PFSK-1 (cell line): ENCODE data around the gene LRFN2.

Source experiments
- FOXP2 ChIP-seq: optimal IDR thresholded peaks from 2 replicates; pipeline ENCODE3; 2011; ENCODE audit warnings: borderline replicate concordance, control low read depth, inconsistent platforms; ENCODE audit not compliant: insufficient read depth; ENCODE audit errors: extremely low read length, extremely low read depth
- POLR2AphosphoS5 ChIP-seq: IDR thresholded peaks from 2 replicates; pipeline ENCODE4 v1.6.1; 2012; ENCODE audit warnings: low read depth, mild to moderate bottlenecking, control low read depth, low read length, moderate library complexity
- SIN3A ChIP-seq: IDR thresholded peaks from 2 replicates; pipeline ENCODE4 v1.6.1; 2012; ENCODE audit warnings: mild to moderate bottlenecking, low read length, moderate library complexity, borderline replicate concordance; ENCODE audit not compliant: insufficient read depth
- TAF1 ChIP-seq: IDR thresholded peaks from 2 replicates; pipeline ENCODE4 v1.6.1; 2012; ENCODE audit warnings: low read length, control low read depth, borderline replicate concordance; ENCODE audit not compliant: insufficient read depth
- TF ChIP-seq, protein P1 (sequence below), 2 experiments: IDR thresholded peaks; 2 replicates each; pipeline versions ENCODE4 v1.6.1 to v1.8.0; 2011 to 2012; ENCODE audit warnings: low read depth in 2 of 2, low read length in 2 of 2, control low read depth in 1 of 2, inconsistent platforms in 1 of 2, mild to moderate bottlenecking in 1 of 2, moderate library complexity in 1 of 2; ENCODE audit not compliant: insufficient read depth in 1 of 2

Gene LRFN2

DNA sequence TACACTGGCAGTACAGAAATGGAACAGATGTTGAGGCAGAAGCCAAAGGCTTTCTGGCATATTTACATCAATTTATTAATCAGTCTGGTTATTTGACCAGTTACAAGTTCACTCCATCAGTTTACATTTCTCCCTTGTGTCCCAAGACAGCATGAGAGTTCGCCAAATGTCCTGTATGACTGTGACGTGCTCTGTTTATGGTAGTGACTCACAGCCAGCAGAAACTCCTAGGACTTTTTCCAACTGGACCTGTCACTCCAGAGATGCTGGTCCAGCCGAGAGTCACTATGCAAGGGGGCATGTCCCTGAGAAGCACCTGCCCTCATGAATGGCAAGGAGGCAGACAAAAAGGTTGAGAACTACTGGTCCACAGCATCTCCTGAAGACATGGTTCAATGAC lies 160.0 kb downstream of the LRFN2 start:
- TF ChIP-seq FOXP2 (no peak), POLR2AphosphoS5 (no peak), SIN3A (no peak), TAF1 (no peak)
- TF ChIP-seq, protein P1, sequence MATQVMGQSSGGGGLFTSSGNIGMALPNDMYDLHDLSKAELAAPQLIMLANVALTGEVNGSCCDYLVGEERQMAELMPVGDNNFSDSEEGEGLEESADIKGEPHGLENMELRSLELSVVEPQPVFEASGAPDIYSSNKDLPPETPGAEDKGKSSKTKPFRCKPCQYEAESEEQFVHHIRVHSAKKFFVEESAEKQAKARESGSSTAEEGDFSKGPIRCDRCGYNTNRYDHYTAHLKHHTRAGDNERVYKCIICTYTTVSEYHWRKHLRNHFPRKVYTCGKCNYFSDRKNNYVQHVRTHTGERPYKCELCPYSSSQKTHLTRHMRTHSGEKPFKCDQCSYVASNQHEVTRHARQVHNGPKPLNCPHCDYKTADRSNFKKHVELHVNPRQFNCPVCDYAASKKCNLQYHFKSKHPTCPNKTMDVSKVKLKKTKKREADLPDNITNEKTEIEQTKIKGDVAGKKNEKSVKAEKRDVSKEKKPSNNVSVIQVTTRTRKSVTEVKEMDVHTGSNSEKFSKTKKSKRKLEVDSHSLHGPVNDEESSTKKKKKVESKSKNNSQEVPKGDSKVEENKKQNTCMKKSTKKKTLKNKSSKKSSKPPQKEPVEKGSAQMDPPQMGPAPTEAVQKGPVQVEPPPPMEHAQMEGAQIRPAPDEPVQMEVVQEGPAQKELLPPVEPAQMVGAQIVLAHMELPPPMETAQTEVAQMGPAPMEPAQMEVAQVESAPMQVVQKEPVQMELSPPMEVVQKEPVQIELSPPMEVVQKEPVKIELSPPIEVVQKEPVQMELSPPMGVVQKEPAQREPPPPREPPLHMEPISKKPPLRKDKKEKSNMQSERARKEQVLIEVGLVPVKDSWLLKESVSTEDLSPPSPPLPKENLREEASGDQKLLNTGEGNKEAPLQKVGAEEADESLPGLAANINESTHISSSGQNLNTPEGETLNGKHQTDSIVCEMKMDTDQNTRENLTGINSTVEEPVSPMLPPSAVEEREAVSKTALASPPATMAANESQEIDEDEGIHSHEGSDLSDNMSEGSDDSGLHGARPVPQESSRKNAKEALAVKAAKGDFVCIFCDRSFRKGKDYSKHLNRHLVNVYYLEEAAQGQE (IDR thresholded peaks at IDR 0.05; ENCODE audit: insufficient read depth in 1 of 2, low read depth in 2 of 2, low read length in 2 of 2): no peak

- no peak for TF ChIP-seq FOXP2
- TF ChIP-seq, protein P1 (IDR thresholded peaks at IDR 0.05; ENCODE audit: insufficient read depth in 1 of 2, low read depth in 2 of 2, low read length in 2 of 2): no peak
- TF ChIP-seq TAF1: no peak
- no peak for TF ChIP-seq POLR2AphosphoS5
- TF ChIP-seq SIN3A: no peak
These were observed 160.7 kb downstream of the LRFN2 start for GRCh38 chr6:40426346-40427066.

GRCh38 chr6:40425192-40425919 lies 161.8 kb downstream of the LRFN2 start:
- TF ChIP-seq FOXP2: no peak
- TF ChIP-seq TAF1: no peak
- TF ChIP-seq, protein P1 (IDR thresholded peaks at IDR 0.05; ENCODE audit: insufficient read depth in 1 of 2, low read depth in 2 of 2, low read length in 2 of 2): no peak
- TF ChIP-seq SIN3A: no peak
- TF ChIP-seq POLR2AphosphoS5: no peak

DNA sequence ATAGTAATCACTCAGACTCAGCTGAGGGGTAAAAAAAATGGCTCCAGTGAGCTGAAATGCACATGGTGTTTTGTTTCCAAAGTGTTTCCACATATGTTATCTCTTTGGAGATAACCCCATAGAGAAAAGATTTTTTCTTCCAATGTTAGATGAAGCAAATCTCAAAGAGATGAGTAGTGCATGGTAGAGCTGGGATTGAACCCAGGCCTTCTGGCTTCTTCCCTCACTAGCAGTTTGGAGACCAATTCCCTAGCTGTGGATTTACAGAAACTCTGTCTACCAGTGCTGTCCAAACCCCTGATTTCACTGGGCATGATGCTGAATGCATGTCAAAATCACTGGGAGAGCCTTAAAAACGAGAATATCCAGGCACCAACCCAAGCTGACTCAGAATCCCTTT lies 165.1 kb downstream of the LRFN2 start:
- TF ChIP-seq FOXP2 (no peak), SIN3A (no peak), POLR2AphosphoS5 (no peak), TAF1 (no peak)
- TF ChIP-seq, protein P1 (IDR thresholded peaks at IDR 0.05; ENCODE audit: insufficient read depth in 1 of 2, low read depth in 2 of 2, low read length in 2 of 2): no peak
